Retinal pigment epithelial cell (primary cell): ENCODE measurements around the gene PSMB1.

ENCODE experiments used
- DNase-seq: peaks from one replicate; pipeline ENCODE4 v3.0.0-alpha.2; 2010; ENCODE audit warnings: low read depth
- H3K4me3 ChIP-seq: 2 replicates; pipeline ENCODE4 v1.5.1; 2011; ENCODE audit warnings: mild to moderate bottlenecking, low read length, control low read depth, moderate library complexity
- TF ChIP-seq, protein P1 (sequence below): conservative IDR thresholded peaks from 2 replicates; pipeline ENCODE4 v1.5.1; 2011; ENCODE audit warnings: low read depth, low read length, control low read depth, inconsistent platforms

The PSMB1 gene

DNA sequence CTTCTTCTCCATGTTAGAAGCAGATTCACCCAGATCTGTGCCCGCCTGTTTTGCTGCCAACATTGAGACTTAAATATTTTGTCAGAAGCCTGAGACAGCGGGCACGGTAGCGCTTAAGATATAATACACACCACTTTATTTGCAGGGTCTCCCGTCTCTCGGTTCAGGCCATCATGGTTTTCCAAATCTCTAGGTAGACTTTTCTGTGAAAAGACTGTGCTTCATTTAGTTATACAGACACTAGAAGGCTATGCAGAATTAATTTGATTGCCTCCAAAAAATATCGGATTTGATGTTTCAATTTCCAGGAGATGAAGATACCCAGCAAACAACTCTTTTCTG is 1.7 kb upstream of the PSMB1 start:
- peak overlapping the region; percentile 84 for H3K4me3 ChIP-seq
- TF ChIP-seq, protein P1, sequence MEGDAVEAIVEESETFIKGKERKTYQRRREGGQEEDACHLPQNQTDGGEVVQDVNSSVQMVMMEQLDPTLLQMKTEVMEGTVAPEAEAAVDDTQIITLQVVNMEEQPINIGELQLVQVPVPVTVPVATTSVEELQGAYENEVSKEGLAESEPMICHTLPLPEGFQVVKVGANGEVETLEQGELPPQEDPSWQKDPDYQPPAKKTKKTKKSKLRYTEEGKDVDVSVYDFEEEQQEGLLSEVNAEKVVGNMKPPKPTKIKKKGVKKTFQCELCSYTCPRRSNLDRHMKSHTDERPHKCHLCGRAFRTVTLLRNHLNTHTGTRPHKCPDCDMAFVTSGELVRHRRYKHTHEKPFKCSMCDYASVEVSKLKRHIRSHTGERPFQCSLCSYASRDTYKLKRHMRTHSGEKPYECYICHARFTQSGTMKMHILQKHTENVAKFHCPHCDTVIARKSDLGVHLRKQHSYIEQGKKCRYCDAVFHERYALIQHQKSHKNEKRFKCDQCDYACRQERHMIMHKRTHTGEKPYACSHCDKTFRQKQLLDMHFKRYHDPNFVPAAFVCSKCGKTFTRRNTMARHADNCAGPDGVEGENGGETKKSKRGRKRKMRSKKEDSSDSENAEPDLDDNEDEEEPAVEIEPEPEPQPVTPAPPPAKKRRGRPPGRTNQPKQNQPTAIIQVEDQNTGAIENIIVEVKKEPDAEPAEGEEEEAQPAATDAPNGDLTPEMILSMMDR: no peak
- no peak for DNase-seq

DNA sequence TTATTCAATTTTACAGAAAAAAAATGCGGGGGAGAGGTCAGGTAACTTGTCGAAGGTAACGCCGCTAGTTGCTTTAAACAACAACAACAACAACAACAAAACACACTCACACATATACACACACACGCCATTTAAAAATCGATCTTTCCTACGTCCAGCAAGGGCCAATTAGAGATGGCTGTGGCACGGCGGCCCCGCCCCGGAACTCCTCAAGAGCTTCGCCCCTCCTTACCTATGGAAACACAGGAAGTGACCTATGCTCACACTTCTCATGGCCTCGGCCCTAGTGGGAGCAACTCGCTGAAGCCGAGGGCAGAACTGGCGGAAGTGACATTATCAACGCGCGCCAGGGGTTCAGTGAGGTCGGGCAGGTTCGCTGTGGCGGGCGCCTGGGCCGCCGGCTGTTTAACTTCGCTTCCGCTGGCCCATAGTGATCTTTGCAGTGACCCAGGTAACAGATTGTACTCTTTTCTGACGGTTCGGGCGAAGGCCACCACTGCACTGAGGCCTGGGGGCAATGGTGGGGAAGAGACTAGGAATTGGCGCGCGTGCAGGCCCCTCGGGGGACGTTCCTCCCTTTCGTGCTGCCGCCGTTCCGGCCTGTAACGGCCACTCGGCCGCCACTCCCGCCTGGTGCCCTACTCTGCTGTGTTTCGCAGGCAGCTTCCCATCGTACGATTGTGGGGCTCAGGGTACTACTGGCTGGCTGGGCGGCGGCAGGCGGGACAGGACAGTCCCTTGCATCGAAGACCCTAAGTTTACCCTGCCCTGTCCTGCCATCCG is 1.1 kb upstream of the PSMB1 start, which contains the start of gene TBP:
Gene TBP, plus strand, starts transcription at position 357 of the 783 bp plus-strand sequence. CDS start 2,661 bp downstream, outside the sequence.
- DNase-seq: peak; percentile 97
- TF ChIP-seq, protein P1: no peak
- peak within 1 kb of the TSS; percentile 84 for H3K4me3 ChIP-seq

DNA sequence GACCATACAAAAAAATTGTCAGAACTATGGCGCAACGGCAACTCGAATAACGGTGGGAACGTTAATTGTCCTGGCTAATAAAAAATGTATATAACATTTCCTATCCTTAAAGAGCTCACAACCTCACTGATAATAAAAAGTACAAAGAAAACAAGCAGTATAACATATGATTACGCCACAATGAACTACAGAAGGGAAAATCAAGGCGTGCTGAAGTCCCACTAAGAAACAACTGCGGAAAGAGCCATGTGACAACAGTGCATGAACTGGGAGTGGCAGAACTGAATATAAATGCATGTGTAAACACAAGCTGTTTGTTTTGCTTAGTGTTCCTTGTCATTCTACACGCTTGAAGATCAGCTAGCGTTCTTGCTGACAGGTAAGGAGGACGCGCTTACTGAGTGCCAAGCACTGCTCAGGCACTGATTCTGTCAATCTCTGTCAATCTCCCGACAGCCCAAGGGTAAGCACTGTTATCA is 466 bp upstream of the PSMB1 start:
- TF ChIP-seq, protein P1: no peak
- no peak for DNase-seq
- H3K4me3 ChIP-seq: peak overlapping the region; percentile 84

DNA sequence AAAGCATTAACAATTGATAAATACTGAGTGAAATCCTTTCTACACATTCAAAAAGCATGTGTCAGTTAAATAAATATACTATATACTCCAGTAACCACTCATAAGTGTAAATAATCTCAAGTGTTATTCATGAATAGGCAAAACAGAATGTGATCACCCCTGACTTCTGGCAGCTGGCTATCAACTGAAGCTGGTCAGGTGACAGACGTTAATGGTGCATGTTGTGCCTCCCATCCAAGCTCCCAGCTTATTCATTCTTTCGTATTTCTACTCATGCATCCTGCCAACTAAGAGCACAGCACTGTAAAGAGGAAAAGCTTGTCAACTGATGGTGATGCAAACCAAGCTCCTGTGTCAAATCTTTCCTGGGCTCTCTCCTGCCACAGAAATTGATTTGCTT is 7.7 kb downstream of the PSMB1 start:
- no peak for DNase-seq
- H3K4me3 ChIP-seq: no peak overlapping the region
- TF ChIP-seq, protein P1: no peak

DNA sequence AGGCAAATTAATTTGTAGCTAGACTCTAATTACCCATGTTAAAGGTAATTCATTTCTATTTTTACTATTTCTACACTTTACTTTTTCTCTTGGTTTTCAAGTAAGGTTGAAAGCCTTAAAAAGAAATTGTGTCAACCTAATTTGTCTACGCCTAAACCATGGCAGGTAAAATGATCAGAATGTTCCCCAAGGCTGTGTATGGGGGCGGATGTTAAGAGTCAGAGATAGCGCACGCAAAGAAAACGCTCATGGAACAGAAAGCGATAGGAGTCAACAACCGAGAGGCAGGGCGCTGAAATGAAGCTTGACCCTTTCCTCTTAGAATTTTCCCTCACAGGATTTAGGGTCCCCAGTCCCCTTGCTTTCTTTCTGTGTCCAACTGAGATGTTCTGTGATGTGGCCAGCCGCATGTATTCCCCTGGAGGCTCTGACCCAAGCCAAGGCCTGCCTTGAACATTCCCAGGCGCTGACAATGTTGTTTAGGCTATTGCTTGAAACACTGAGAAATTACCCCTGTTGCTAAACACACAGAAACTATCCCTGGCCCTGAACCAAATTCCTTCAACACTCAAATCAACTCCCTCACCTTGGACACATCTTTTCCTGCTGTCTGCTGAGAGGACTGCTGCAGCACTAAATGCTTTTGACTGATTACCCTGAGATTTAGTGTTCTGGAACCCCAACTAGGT is 10.9 kb downstream of the PSMB1 start:
- TF ChIP-seq, protein P1: no peak
- no peak overlapping the region for H3K4me3 ChIP-seq
- DNase-seq: no peak

DNA sequence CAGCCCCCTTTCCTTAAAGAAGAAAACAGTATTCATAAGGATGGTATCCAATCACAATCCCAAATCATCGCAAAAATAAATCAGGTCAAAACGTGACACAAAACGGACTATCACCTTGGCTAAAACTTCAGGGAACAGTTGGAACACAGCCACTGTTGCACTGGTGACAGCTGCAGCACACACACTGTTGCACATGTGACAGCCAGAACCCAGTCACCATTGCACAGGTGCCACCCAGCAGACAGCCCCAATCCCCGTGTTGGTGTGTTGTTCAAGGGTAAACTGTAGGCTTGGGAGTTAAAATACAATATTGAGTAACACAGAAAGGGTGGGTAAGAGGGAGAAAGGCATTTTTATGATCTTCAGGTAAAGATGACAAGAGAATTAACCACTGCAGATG is 15.8 kb downstream of the PSMB1 start:
- no peak for DNase-seq
- no peak overlapping the region for H3K4me3 ChIP-seq
- TF ChIP-seq, protein P1: no peak
